ENCODE data around the gene MAPKAPK2.

DNA sequence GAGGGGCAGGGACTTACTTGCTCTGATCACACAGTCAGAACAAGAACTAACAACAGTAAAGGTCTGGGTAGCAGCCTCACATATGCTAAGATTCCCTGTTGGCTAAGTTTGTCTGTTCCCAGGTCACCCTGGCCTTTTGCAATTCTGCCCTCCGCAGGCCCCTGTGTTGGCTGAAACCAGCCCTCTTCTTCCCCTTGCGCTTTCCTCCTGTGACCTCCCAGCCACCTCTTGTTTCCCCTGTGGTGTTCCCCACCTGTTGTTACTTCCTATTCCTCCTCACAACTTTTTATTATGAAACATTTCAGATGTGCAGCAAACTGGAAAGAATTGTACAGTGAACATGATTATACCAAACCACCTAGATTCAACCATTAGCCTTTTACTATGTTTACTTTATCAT is 23.4 kb downstream of the MAPKAPK2 start:
- no peak for TF ChIP-seq POLR2A (IDR thresholded peaks at IDR 0.05)
- TF ChIP-seq EP300 (IDR thresholded peaks at IDR 0.05), result no peak
- no peak for TF ChIP-seq CTCF (IDR thresholded peaks at IDR 0.05)

Data from sigmoid colon (tissue), 4 donors.